ENCODE measurements around the gene AP2A1. TPM values are rescaled to one million over a fixed set of nuclear protein-coding genes. Genes with fewer than 3 reads are reported as not detected.

Gene AP2A1
- total and polyA plus RNA-seq, 4 donors, result 20.1 to 123 (median 57.5) TPM

DNA sequence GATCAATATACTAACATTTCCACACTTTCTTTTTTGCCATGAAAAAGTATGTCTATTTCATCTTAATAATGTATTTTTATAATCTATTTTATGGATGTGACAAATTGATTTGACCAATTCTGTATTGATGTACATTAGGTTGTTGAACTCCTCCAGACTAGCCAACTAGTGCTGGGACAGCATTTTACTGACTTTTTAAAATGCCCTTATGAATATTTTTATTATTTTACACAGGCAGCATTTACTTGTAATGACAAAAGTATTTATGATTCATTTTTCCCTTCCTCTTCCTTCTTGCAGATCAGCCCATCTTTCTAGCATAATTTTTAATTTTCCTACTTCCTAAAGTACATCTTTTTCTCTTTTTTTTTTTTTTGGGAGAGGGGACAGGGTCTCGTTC lies 47.2 kb downstream of the AP2A1 start:
- DNase-seq (ENCODE audit: low spot score), result no peak
- peak overlapping the region in 1 of 2 donors; percentile 39 for H3K9ac ChIP-seq (ENCODE audit: low read depth in 1 of 2, low read length in 2 of 2)

DNA sequence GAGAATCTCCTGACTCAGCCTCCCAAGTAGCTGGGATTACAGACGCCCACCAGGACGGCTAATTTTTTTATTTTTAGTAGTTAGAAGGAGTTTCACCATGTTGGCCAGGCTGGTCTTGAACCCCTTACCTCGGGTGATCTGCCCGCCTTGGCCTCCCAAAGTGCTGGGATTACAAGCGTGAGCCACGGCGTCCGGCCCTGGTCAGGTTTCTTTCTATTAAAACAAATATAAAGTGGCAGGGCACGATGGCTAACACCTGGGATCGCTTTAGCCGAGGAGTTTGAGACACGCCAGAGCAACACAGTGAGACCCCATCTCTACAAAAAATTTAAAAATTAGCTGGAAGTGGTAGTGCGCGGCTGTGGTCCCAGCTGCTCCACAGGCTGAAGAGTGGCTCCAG lies 49.8 kb downstream of the AP2A1 start:
- H3K4me1 ChIP-seq (ENCODE audit: control insufficient read depth in 4 of 4, insufficient read depth in 4 of 4, low read length in 3 of 4), result peaks cover 6 to 32% (median 21%) of the 10 kb centered on the region in 4 donors
- H3K9ac ChIP-seq (ENCODE audit: low read depth in 1 of 2, low read length in 2 of 2), result no peak overlapping the region
- H3K27me3 ChIP-seq (ENCODE audit: control insufficient read depth in 4 of 4, insufficient read depth in 4 of 4, low read length in 3 of 4), result no peaks in the 10 kb centered on the region
- 92% methylated on average over 14 of the region's 14 CpGs for WGBS
- H3K4me3 ChIP-seq (ENCODE audit: low read depth in 1 of 3, low read length in 3 of 3), result no peak overlapping the region
- no peaks in the 10 kb centered on the region for H3K9me3 ChIP-seq (ENCODE audit: control insufficient read depth in 4 of 4, low read length in 3 of 4)
- H3K36me3 ChIP-seq (ENCODE audit: control insufficient read depth in 4 of 4, insufficient read depth in 3 of 4, low read depth in 1 of 4, low read length in 3 of 4), result no peaks in the 10 kb centered on the region
- DNase-seq (ENCODE audit: low spot score), result no peak
- TF ChIP-seq RXRA (IDR thresholded peaks at IDR 0.05) (no peak), SP1 (IDR thresholded peaks at IDR 0.05) (no peak), HNF4A (conservative IDR thresholded peaks at IDR 0.05) (no peak), FOXA1 (IDR thresholded peaks at IDR 0.05) (no peak), JUND (IDR thresholded peaks at IDR 0.05) (no peak), FOXA2 (IDR thresholded peaks at IDR 0.05) (no peak), RAD21 (IDR thresholded peaks at IDR 0.05) (no peak), YY1 (IDR thresholded peaks at IDR 0.05) (no peak), HNF4G (IDR thresholded peaks at IDR 0.05) (no peak), EGR1 (IDR thresholded peaks at IDR 0.05; ENCODE audit: low read depth in 2 of 2) (no peak)
- TF ChIP-seq, protein P1, sequence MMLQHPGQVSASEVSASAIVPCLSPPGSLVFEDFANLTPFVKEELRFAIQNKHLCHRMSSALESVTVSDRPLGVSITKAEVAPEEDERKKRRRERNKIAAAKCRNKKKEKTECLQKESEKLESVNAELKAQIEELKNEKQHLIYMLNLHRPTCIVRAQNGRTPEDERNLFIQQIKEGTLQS (IDR thresholded peaks at IDR 0.05), result no peak
- no peak overlapping the region for H3K27ac ChIP-seq (ENCODE audit: low read depth in 1 of 2, low read length in 2 of 2)

More for the DNA sequence above, 47.2 kb downstream of the AP2A1 start:
- TF ChIP-seq FOXA1 (IDR thresholded peaks at IDR 0.05) (no peak), RXRA (IDR thresholded peaks at IDR 0.05) (no peak), JUND (IDR thresholded peaks at IDR 0.05) (no peak), YY1 (IDR thresholded peaks at IDR 0.05) (no peak), EGR1 (IDR thresholded peaks at IDR 0.05; ENCODE audit: low read depth in 2 of 2) (no peak), NR2F2 (IDR thresholded peaks at IDR 0.05) (no peak), HNF4A (conservative IDR thresholded peaks at IDR 0.05) (no peak), RAD21 (IDR thresholded peaks at IDR 0.05) (no peak), SP1 (IDR thresholded peaks at IDR 0.05) (no peak)
- TF ChIP-seq, protein P1 (IDR thresholded peaks at IDR 0.05), result no peak
- TF ChIP-seq, protein P2, sequence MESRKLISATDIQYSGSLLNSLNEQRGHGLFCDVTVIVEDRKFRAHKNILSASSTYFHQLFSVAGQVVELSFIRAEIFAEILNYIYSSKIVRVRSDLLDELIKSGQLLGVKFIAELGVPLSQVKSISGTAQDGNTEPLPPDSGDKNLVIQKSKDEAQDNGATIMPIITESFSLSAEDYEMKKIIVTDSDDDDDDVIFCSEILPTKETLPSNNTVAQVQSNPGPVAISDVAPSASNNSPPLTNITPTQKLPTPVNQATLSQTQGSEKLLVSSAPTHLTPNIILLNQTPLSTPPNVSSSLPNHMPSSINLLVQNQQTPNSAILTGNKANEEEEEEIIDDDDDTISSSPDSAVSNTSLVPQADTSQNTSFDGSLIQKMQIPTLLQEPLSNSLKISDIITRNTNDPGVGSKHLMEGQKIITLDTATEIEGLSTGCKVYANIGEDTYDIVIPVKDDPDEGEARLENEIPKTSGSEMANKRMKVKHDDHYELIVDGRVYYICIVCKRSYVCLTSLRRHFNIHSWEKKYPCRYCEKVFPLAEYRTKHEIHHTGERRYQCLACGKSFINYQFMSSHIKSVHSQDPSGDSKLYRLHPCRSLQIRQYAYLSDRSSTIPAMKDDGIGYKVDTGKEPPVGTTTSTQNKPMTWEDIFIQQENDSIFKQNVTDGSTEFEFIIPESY (IDR thresholded peaks at IDR 0.05), result no peak
- Histone ChIP-seq H3K27me3 (ENCODE audit: control insufficient read depth in 4 of 4, insufficient read depth in 4 of 4, low read length in 3 of 4) (no peaks in the 10 kb centered on the region), H3K4me1 (ENCODE audit: control insufficient read depth in 4 of 4, insufficient read depth in 4 of 4, low read length in 3 of 4) (peaks cover 6 to 38% (median 23%) of the 10 kb centered on the region in 4 donors), H3K27ac (ENCODE audit: low read depth in 1 of 2, low read length in 2 of 2) (peak overlapping the region in 1 of 2 donors; percentile 21), H3K4me3 (ENCODE audit: low read depth in 1 of 3, low read length in 3 of 3) (no peak overlapping the region), H3K9me3 (ENCODE audit: control insufficient read depth in 4 of 4, low read length in 3 of 4) (no peaks in the 10 kb centered on the region), H3K36me3 (ENCODE audit: control insufficient read depth in 4 of 4, insufficient read depth in 3 of 4, low read depth in 1 of 4, low read length in 3 of 4) (no peaks in the 10 kb centered on the region)
- 74% methylated on average over 1 of the region's 1 CpG for WGBS

DNA sequence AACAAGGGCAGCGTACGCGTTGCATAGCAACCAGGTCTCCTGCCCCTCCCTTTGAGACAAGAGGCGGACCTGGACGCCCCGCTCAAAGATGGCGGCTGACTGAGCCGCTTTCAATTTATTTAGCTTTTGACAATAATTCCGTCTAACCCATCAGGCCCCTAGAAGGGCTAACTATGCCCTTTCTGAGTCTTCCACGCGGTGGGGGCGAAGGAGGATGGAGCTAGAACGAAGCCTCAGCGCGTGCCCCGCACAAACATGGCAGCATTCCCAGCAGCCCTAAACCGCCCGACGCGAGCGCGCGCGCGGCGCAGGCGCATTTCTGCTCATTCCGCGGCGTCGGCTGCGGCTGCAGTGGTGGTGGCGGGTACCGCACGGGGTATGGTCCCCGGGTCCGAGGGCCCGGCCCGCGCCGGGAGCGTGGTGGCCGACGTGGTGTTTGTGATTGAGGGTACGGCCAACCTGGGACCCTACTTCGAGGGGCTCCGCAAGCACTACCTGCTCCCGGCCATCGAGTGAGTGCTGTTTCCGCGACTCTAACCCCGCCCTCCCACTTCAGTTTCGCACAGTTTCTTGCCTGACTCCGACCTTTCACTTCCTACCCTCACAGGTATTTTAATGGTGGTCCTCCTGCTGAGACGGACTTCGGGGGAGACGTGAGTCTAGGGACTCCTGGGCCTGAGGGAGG lies 51.3 kb downstream of the AP2A1 start, which contains the start of gene MED25:
Gene MED25 (plus strand): TSS at position 326 of the 685 bp plus-strand sequence. CDS start 53 bp downstream, at position 379.
- under 1% methylated on average over 57 of the region's 57 CpGs for WGBS
- H3K9me3 ChIP-seq (ENCODE audit: control insufficient read depth in 4 of 4, low read length in 3 of 4), result no peaks in the 10 kb centered on the region
- TF ChIP-seq JUND (IDR thresholded peaks at IDR 0.05), result no peak
- TF ChIP-seq SP1 (IDR thresholded peaks at IDR 0.05), result no peak
- TF ChIP-seq, protein P3, sequence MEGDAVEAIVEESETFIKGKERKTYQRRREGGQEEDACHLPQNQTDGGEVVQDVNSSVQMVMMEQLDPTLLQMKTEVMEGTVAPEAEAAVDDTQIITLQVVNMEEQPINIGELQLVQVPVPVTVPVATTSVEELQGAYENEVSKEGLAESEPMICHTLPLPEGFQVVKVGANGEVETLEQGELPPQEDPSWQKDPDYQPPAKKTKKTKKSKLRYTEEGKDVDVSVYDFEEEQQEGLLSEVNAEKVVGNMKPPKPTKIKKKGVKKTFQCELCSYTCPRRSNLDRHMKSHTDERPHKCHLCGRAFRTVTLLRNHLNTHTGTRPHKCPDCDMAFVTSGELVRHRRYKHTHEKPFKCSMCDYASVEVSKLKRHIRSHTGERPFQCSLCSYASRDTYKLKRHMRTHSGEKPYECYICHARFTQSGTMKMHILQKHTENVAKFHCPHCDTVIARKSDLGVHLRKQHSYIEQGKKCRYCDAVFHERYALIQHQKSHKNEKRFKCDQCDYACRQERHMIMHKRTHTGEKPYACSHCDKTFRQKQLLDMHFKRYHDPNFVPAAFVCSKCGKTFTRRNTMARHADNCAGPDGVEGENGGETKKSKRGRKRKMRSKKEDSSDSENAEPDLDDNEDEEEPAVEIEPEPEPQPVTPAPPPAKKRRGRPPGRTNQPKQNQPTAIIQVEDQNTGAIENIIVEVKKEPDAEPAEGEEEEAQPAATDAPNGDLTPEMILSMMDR (IDR thresholded peaks at IDR 0.05; ENCODE audit: low read depth, low read length, missing input control), result peak; percentile 50
- TF ChIP-seq EGR1 (IDR thresholded peaks at IDR 0.05; ENCODE audit: low read depth in 2 of 2), result no peak
- TF ChIP-seq, protein P1 (IDR thresholded peaks at IDR 0.05), result no peak
- no peak for TF ChIP-seq NR2F2 (IDR thresholded peaks at IDR 0.05)
- peak; percentile 100 for TF ChIP-seq YY1 (IDR thresholded peaks at IDR 0.05)
- no peak for TF ChIP-seq HNF4G (IDR thresholded peaks at IDR 0.05)
- TF ChIP-seq FOXA1 (IDR thresholded peaks at IDR 0.05), result no peak
- TF ChIP-seq FOXA2 (IDR thresholded peaks at IDR 0.05), result no peak
- no peak for TF ChIP-seq GABPA (IDR thresholded peaks at IDR 0.05 in 1 of 2, conservative IDR thresholded peaks at IDR 0.05 in 1 of 2)
- TF ChIP-seq, protein P4, sequence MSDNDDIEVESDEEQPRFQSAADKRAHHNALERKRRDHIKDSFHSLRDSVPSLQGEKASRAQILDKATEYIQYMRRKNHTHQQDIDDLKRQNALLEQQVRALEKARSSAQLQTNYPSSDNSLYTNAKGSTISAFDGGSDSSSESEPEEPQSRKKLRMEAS (IDR thresholded peaks at IDR 0.05), result no peak
- TF ChIP-seq RXRA (IDR thresholded peaks at IDR 0.05), result no peak

More for the DNA sequence above, 51.3 kb downstream of the AP2A1 start, which contains the start of gene MED25:
- Histone ChIP-seq H3K4me1 (ENCODE audit: control insufficient read depth in 4 of 4, insufficient read depth in 4 of 4, low read length in 3 of 4) (peaks cover 5 to 25% (median 17%) of the 10 kb centered on the region in 4 donors), H3K4me3 (ENCODE audit: low read depth in 1 of 3, low read length in 3 of 3) (peak within 1 kb of the TSS; percentile 72 to 92 (median 91)), H3K27ac (ENCODE audit: low read depth in 1 of 2, low read length in 2 of 2) (peak within 1 kb of the TSS; percentile 91 to 100), H3K9ac (ENCODE audit: low read depth in 1 of 2, low read length in 2 of 2) (peak within 1 kb of the TSS; percentile 72 to 99), H3K36me3 (ENCODE audit: control insufficient read depth in 4 of 4, insufficient read depth in 3 of 4, low read depth in 1 of 4, low read length in 3 of 4) (peaks cover 0 to under 1% (median 0%) of the 10 kb centered on the region in 4 donors), H3K27me3 (ENCODE audit: control insufficient read depth in 4 of 4, insufficient read depth in 4 of 4, low read length in 3 of 4) (no peaks in the 10 kb centered on the region)
- DNase-seq (ENCODE audit: low spot score), result peak; percentile 92

Measured in liver (tissue), 9 donors.